GM18873 (cell line): ENCODE data around the gene HHAT.

Source experiments
- ATAC-seq: cut with Tn5 transposase; IDR thresholded peaks from one replicate; pipeline ENCODE4 v1.9.1; 2021; ENCODE audit warnings: mild to moderate bottlenecking, moderate library complexity, moderate number of reproducible peaks; ENCODE audit not compliant: unreplicated experiment, low FRiP score

Gene HHAT

GRCh38 chr1:210696709-210697108, 368.0 kb downstream of the HHAT start:
- peak; percentile 91 for ATAC-seq

GRCh38 chr1:210697185-210697584, 368.5 kb downstream of the HHAT start:
- ATAC-seq = no peak

- no peak for ATAC-seq
These were observed 370.0 kb downstream of the HHAT start for GRCh38 chr1:210698661-210699060.

- ATAC-seq = no peak
These were observed 371.4 kb downstream of the HHAT start for GRCh38 chr1:210700083-210700482.

- ATAC-seq = no peak
These were observed 371.8 kb downstream of the HHAT start for GRCh38 chr1:210700511-210700910.

GRCh38 chr1:210702506-210702905, 373.8 kb downstream of the HHAT start:
- ATAC-seq = no peak

GRCh38 chr1:210703593-210703992, 374.9 kb downstream of the HHAT start:
- ATAC-seq = no peak

GRCh38 chr1:210705086-210705485, 376.4 kb downstream of the HHAT start:
- no peak for ATAC-seq

- ATAC-seq = no peak
These were observed 377.5 kb downstream of the HHAT start for GRCh38 chr1:210706246-210706645.

GRCh38 chr1:210707300-210708240, 378.9 kb downstream of the HHAT start:
- ATAC-seq = no peak

GRCh38 chr1:210709701-210710100, 381.0 kb downstream of the HHAT start:
- ATAC-seq = no peak

- ATAC-seq = no peak
These were observed 383.3 kb downstream of the HHAT start for GRCh38 chr1:210711825-210712612.

- no peak for ATAC-seq
These were observed 386.4 kb downstream of the HHAT start for GRCh38 chr1:210715072-210715471.

GRCh38 chr1:210722410-210723081, 393.8 kb downstream of the HHAT start:
- ATAC-seq = no peak

- no peak for ATAC-seq
These were observed 394.9 kb downstream of the HHAT start for GRCh38 chr1:210723646-210724045.

GRCh38 chr1:210724768-210725167, 396.1 kb downstream of the HHAT start:
- no peak for ATAC-seq
